ENCODE measurements around the gene CARS2. TPM values are rescaled to one million over a fixed set of nuclear protein-coding genes. Genes with fewer than 3 reads are reported as not detected.

Gene CARS2
- total and polyA plus RNA-seq, 4 donors, result 61.9 to 102 (median 75.0) TPM

DNA sequence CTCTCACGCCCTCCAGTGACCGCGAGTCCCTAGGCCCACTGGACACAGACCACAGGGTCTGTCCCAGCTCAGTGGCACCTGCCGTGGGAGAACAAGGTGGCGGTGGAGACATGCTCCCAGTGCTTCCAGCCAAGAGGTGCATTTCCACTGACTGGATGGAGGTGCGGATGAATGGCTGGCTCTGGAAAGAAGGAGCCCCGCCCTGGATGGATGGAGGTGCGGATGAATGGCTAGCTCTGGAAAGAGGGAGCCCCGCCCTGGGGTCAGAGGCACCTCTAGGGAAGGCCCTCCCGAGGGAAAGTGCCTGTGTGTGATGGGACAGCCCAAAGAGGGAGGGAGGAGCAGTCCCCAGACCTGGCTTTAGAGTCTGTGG, 58.6 kb downstream of the CARS2 start:
- 83 to 92% methylated on average over 10 of the region's 10 CpGs for WGBS, 2 donors

DNA sequence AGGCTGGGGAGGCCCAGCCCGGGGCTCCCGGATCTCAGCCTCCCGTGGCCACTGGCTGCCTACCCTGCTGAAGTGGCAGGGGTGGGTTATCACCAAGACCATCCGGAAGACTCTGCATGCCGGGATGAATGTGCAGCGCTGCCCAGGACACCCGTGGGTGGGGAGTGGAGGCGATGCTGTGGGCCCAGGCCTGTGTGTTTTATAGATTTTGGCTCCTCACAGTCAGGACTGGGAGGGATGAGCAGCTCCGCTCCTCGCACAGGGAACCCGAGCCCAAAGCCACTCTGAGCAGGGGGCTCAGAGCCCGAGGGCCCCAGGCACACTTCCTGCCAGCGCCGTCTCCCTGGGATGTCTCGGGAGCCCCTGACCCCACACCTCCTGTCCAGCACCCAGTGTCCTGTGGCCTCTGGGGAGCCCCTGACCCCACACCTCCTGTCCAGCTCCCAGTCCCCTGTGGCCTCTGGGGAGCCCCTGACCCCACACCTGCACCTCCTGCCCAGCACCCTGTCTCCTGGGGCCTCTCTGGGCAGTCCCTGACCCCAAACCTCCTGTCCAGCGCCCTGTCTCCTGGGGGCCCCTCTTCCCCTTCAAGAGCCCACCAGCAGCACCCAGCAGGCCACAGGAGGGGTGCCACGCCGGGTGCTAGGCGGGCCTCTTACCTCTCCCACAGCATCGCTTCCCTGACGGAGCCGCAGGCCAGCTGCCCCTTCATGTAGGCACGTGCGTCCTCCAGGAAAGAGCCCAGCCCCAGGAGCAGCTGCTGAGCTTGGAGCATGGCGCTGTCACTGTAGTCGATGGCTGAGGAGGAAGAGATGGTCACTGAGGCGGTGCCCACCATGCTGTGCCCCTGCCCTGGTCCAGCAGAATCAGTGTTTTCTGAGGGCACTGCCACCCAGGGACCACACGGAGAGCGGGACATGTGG, 59.2 kb downstream of the CARS2 start:
- no peak overlapping the region for H3K9ac ChIP-seq (ENCODE audit: insufficient read depth in 1 of 2, low read length in 2 of 2)
- no peaks in the 10 kb centered on the region for H3K9me3 ChIP-seq (ENCODE audit: control insufficient read depth in 4 of 4, insufficient read depth in 3 of 4, low read length in 3 of 4)
- TF ChIP-seq, protein P1, sequence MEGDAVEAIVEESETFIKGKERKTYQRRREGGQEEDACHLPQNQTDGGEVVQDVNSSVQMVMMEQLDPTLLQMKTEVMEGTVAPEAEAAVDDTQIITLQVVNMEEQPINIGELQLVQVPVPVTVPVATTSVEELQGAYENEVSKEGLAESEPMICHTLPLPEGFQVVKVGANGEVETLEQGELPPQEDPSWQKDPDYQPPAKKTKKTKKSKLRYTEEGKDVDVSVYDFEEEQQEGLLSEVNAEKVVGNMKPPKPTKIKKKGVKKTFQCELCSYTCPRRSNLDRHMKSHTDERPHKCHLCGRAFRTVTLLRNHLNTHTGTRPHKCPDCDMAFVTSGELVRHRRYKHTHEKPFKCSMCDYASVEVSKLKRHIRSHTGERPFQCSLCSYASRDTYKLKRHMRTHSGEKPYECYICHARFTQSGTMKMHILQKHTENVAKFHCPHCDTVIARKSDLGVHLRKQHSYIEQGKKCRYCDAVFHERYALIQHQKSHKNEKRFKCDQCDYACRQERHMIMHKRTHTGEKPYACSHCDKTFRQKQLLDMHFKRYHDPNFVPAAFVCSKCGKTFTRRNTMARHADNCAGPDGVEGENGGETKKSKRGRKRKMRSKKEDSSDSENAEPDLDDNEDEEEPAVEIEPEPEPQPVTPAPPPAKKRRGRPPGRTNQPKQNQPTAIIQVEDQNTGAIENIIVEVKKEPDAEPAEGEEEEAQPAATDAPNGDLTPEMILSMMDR (IDR thresholded peaks at IDR 0.05; ENCODE audit: control extremely low read depth, extremely low read depth), result no peak
- peaks cover under 1 to 61% (median 21%) of the 10 kb centered on the region in 4 donors for H3K36me3 ChIP-seq (ENCODE audit: control insufficient read depth in 4 of 4, insufficient read depth in 4 of 4, low read length in 4 of 4)
- no peak overlapping the region for H3K27ac ChIP-seq (ENCODE audit: low read depth in 1 of 2, low read length in 1 of 2)
- H3K4me1 ChIP-seq (ENCODE audit: control insufficient read depth in 5 of 5, insufficient read depth in 5 of 5, low read length in 5 of 5), result peaks cover 0 to 16% (median 0%) of the 10 kb centered on the region in 5 donors
- WGBS, 2 donors, result 93 to 95% methylated on average over 29 of the region's 29 CpGs
- no peaks in the 10 kb centered on the region for H3K27me3 ChIP-seq (ENCODE audit: control insufficient read depth in 3 of 3, insufficient read depth in 3 of 3, low read length in 2 of 3)
- no peak for ATAC-seq (ENCODE audit: insufficient read depth, low FRiP score)
- DNase-seq, result no peak
- H3K4me3 ChIP-seq, result no peak overlapping the region

More for the DNA sequence above, 58.6 kb downstream of the CARS2 start:
- ATAC-seq (ENCODE audit: insufficient read depth, low FRiP score) (no peak), DNase-seq (no peak)
- Histone ChIP-seq H3K27ac (ENCODE audit: low read depth in 1 of 2, low read length in 1 of 2) (no peak overlapping the region), H3K36me3 (ENCODE audit: control insufficient read depth in 4 of 4, insufficient read depth in 4 of 4, low read length in 4 of 4) (peaks cover 0 to 57% (median 21%) of the 10 kb centered on the region in 4 donors), H3K4me3 (no peak overlapping the region), H3K27me3 (ENCODE audit: control insufficient read depth in 3 of 3, insufficient read depth in 3 of 3, low read length in 2 of 3) (no peaks in the 10 kb centered on the region), H3K9me3 (ENCODE audit: control insufficient read depth in 4 of 4, insufficient read depth in 3 of 4, low read length in 3 of 4) (no peaks in the 10 kb centered on the region), H3K4me1 (ENCODE audit: control insufficient read depth in 5 of 5, insufficient read depth in 5 of 5, low read length in 5 of 5) (peaks cover 0 to 16% (median 0%) of the 10 kb centered on the region in 5 donors), H3K9ac (ENCODE audit: insufficient read depth in 1 of 2, low read length in 2 of 2) (no peak overlapping the region)
- TF ChIP-seq, protein P1 (IDR thresholded peaks at IDR 0.05; ENCODE audit: control extremely low read depth, extremely low read depth), result no peak

DNA sequence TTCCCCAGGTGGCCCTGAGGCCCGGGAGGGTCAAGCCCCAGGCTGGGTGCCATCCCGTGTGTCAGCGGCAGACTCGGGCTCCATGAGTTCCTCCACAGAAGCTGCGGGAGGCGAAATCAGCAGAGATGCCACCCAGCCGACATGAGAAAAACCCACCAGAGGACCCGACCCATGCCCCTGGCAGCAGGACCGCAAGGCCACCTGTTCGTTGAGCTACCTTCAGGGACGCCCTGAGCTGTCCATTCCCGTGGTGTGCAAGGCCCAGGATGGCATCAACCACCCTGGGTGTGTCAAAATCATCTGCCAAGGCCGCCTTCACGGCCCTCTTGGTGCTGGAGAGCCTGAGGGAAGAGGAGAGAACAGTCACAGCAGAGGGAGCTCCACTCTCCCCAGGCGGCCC, 60.2 kb downstream of the CARS2 start:
- Histone ChIP-seq H3K9me3 (ENCODE audit: control insufficient read depth in 4 of 4, insufficient read depth in 3 of 4, low read length in 3 of 4) (no peaks in the 10 kb centered on the region), H3K9ac (ENCODE audit: insufficient read depth in 1 of 2, low read length in 2 of 2) (no peak overlapping the region), H3K36me3 (ENCODE audit: control insufficient read depth in 4 of 4, insufficient read depth in 4 of 4, low read length in 4 of 4) (peaks cover 4 to 63% (median 24%) of the 10 kb centered on the region in 4 donors), H3K27ac (ENCODE audit: low read depth in 1 of 2, low read length in 1 of 2) (no peak overlapping the region), H3K27me3 (ENCODE audit: control insufficient read depth in 3 of 3, insufficient read depth in 3 of 3, low read length in 2 of 3) (no peaks in the 10 kb centered on the region), H3K4me3 (no peak overlapping the region), H3K4me1 (ENCODE audit: control insufficient read depth in 5 of 5, insufficient read depth in 5 of 5, low read length in 5 of 5) (peaks cover 0 to 20% (median 0%) of the 10 kb centered on the region in 5 donors)
- ATAC-seq (ENCODE audit: insufficient read depth, low FRiP score) (no peak), DNase-seq (no peak)
- TF ChIP-seq, protein P1 (IDR thresholded peaks at IDR 0.05; ENCODE audit: control extremely low read depth, extremely low read depth), result no peak
- WGBS, 2 donors, result 95% methylated on average over 15 of the region's 15 CpGs

All from lung (tissue), 12 donors.